ENCODE measurements around the gene RAB12. TPM values are rescaled to one million over a fixed set of nuclear protein-coding genes. Genes with fewer than 3 reads are reported as not detected.

The RAB12 gene
- total RNA-seq, 2 experiments from 2014 or later = 20.6 to 34.0 TPM

- Histone ChIP-seq H3K9me3 (ENCODE audit: low read length) (peaks cover 8% of the 10 kb centered on the region; the same call in 1 of the 2 replicates), H3K4me1 (ENCODE audit: insufficient read depth, low read length, poor library complexity, severe bottlenecking) (peaks cover 9% of the 10 kb centered on the region), H4K20me1 (ENCODE audit: insufficient read depth, low read length) (no peaks in the 10 kb centered on the region), H2AFZ (ENCODE audit: low read length) (no peak overlapping the region), H3K27ac (ENCODE audit: low read depth, low read length, poor library complexity, severe bottlenecking) (no peak overlapping the region), H3K79me2 (ENCODE audit: insufficient read depth, low read depth, low read length) (peaks cover 71% of the 10 kb centered on the region), H3K36me3 (ENCODE audit: insufficient read depth, low read length) (peaks cover 97% of the 10 kb centered on the region), H3K9me2 (ENCODE audit: insufficient read depth, low read length) (no peaks in the 10 kb centered on the region), H3K4me3 (ENCODE audit: low read depth, low read length, poor library complexity, severe bottlenecking) (no peak overlapping the region), H3K4me2 (ENCODE audit: low read length) (peak overlapping the region; percentile 22)
- TF ChIP-seq EZH2phosphoT487 (IDR thresholded peaks at IDR 0.05; ENCODE audit: borderline replicate concordance, low read depth, low read length) (no peak), CTCF (conservative IDR thresholded peaks at IDR 0.05; ENCODE audit: low read length) (no peak)
- DNase-seq (ENCODE audit: low spot score) = no peak
- POLR2A ChIA-PET = interaction anchor here (0.6 to 0.9 kb wide), 2 partner anchors 11 to 608 kb away, joined by 3 to 5 read pairs; no protein-coding TSS in a partner anchor
- no TSS peak for BruUV-seq (replicated peaks)
- intact Hi-C loops (cut with micrococcal nuclease; ENCODE audit: unreplicated experiment) = no loop called here
- CTCF ChIA-PET (ENCODE audit: unreplicated experiment) = no interaction called here
These were observed 14.4 kb downstream of the RAB12 start for GRCh38 chr18:8623549-8624106.

- ChIA-PET POLR2A (interaction anchor here (0.5 to 1.0 kb wide), 3 partner anchors 10 to 519 kb away, joined by 3 read pairs; no protein-coding TSS in a partner anchor), CTCF (ENCODE audit: unreplicated experiment) (no interaction called here)
- H2AFZ ChIP-seq (ENCODE audit: low read length) = no peak overlapping the region
- H3K4me2 ChIP-seq (ENCODE audit: low read length) = no peak overlapping the region
- peaks cover 9% of the 10 kb centered on the region for H3K4me1 ChIP-seq (ENCODE audit: insufficient read depth, low read length, poor library complexity, severe bottlenecking)
- H3K79me2 ChIP-seq (ENCODE audit: insufficient read depth, low read depth, low read length) = peaks cover 51% of the 10 kb centered on the region
- peaks cover 8% of the 10 kb centered on the region; the same call in 1 of the 2 replicates for H3K9me3 ChIP-seq (ENCODE audit: low read length)
- DNase-seq (ENCODE audit: low spot score) = no peak
- H4K20me1 ChIP-seq (ENCODE audit: insufficient read depth, low read length) = no peaks in the 10 kb centered on the region
- no peak overlapping the region for H3K27ac ChIP-seq (ENCODE audit: low read depth, low read length, poor library complexity, severe bottlenecking)
- TF ChIP-seq EZH2phosphoT487 (IDR thresholded peaks at IDR 0.05; ENCODE audit: borderline replicate concordance, low read depth, low read length) (no peak), CTCF (conservative IDR thresholded peaks at IDR 0.05; ENCODE audit: low read length) (no peak)
- H3K36me3 ChIP-seq (ENCODE audit: insufficient read depth, low read length) = peaks cover 95% of the 10 kb centered on the region
- H3K4me3 ChIP-seq (ENCODE audit: low read depth, low read length, poor library complexity, severe bottlenecking) = no peak overlapping the region
- no peaks in the 10 kb centered on the region for H3K9me2 ChIP-seq (ENCODE audit: insufficient read depth, low read length)
- no TSS peak for BruUV-seq (replicated peaks)
- intact Hi-C loops (cut with micrococcal nuclease; ENCODE audit: unreplicated experiment) = no loop called here
These were observed 16.3 kb downstream of the RAB12 start for GRCh38 chr18:8625461-8626092.
